Posterior cingulate gyrus (tissue), 11 donors: Measurements from ENCODE around the gene LAMB3.
A peak's percentile ranks its signal among the peaks of the same experiment; 100 is the strongest.

Source experiments
- DNase-seq, 10 donors: peaks; one replicate each; pipeline versions ENCODE4 v3.0.0 to v3.0.0-alpha.2; 2020 to 2021; ENCODE audit warnings: mixed read lengths in 3 of 10
- intact Hi-C: fragments of 100-400 bp; cut with DNase I; formaldehyde crosslinking; loops from one replicate; pipeline ENCODE4 v1.15.1; 2023

The LAMB3 gene

DNA sequence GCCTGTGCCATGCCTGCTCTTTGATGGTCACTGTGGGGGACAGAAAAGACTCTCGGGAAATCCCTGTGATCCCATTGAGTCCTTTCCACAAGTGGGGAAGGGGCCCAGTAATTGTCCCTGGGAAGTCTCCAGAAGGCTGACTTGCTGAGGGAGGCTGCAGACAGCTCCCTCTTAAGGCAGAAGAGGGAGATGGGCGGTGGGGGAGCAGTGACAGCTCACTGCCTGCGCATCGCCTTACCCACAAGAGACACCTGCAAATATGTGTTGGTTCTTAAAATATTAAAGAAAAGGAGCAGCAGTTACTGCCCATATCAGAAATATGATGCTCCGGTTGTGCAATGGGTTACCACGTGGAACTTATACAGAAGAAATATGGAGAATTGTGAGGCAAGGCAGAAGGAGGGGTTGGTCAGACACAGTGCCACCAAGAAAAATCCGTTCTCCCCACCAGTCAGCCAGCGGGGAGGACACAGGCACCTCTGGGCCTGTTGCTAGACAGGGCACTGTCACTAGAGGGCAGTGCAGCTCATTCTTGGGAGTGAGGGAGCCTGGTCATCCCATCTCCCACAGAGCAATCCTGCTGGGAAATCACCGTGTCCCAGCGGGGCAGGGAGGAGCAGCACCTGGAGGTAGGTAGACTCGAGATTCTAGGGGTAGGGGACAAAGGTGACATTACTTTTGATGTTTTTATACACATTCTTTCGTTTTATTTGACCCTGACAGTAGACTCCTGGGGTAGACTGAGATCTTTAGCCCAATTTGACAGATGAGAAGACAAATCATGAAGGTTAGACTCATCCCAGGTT lies 75.6 kb downstream of the LAMB3 start:
- DNase-seq: peak; percentile 72 to 97 (median 88)

DNA sequence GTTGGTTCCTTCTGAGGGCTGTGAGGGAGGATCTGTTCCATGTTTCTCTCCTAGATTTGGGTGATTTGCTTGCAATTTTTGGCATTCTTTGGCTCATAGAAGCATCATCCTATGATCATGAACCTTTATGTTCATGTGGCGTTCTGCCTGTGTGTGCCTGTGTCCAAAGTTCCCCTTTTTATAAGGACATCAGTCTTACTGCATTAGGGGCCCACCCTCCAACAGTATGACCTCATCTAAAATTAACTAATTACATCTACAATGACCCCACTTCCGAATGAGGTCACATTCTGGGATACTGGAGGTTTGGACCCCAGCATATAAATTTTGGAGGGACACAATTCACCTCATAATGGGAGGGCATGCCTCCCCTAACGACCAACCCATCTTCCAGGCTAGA lies 81.5 kb downstream of the LAMB3 start:
- intact Hi-C loops: no loop called here
- DNase-seq: no peak

More for the DNA sequence above, 75.6 kb downstream of the LAMB3 start:
- intact Hi-C loops: loop anchor here (2.0 to 5.0 kb wide), 3 partner anchors 51 to 171 kb away; no protein-coding TSS in a partner anchor

- peak; percentile 57 to 94 (median 80) for DNase-seq
- intact Hi-C loops: loop anchor here (5.0 to 10.0 kb wide), 2 partner anchors 215 to 917 kb away; no protein-coding TSS in a partner anchor
These were observed 82.6 kb downstream of the LAMB3 start for GRCh38 chr1:209569455-209570207.

DNA sequence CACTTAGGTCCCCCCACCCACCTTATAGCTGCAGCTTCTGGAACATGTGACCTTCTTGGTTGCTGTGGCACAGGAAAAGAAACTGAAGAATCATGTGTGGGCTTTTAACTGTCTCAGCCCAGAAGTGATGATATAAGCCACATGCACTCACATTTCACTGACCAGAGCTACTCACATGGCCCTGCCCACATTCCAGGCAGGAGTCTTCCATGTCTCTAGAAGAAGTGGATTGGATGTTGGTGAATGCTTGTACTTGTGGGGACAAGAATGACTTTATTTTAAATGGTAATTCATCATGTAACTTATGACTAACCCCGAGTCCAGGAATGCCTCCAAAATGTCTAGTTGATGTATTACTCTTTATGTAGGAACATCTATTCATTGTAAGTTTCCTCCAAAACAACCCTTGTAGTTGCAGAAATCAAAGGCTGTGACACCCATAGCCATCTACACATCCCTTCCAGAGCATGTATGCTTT lies 84.5 kb downstream of the LAMB3 start:
- DNase-seq: no peak
- intact Hi-C loops: loop anchor here (2.0 to 10.0 kb wide), 3 partner anchors 213 to 915 kb away; no protein-coding TSS in a partner anchor

DNA sequence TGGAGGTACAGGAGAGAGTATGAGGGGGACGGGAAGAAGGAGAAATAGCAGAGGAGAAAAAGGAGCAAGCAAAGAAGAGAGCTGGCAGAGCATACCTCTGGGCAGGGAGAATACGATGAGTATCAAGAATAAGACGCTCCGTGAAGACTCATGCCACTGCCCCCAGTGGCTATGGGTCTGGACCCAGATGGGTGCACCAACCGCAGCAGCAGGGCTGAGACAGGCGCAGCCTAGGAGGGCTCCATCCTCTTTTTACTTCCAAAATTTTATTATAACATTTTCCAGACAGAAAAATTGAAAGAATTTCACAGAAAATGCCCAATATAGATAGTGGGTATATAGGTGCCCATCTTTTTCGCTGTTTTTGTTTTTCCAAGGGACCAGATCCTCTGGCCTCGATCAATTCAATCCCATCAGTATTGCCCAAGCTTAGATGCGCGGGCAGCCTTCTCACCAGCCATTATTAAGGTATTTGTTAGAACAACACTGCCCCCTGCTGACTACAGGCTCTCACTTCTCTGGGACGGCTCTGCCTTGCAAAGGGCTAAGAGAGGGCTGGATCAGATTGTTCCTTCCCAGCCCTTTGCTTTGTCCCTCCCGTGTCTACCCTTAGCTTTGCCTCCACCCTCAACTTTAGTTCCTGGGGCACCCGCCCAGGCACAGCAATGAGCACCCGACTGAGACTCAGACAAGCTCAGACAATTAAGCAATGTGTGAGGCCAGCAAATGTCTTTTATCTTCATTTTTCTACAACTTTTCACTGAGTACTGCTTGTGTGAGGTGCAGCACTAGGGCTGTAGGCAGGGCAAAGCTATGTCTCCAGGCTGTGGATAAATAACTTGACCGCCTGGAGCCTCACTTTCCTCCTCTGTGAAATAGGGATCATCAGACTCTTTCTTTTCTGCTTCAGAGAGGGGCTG lies 86.2 kb downstream of the LAMB3 start:
- peak; percentile 66 to 96 (median 83) for DNase-seq
- intact Hi-C loops: loop anchor here (2.0 to 10.0 kb wide), 3 partner anchors 211 to 914 kb away; no protein-coding TSS in a partner anchor
